RWPE1 (cell line): ENCODE measurements around the gene THBS2.

Experiments
- CTCF ChIA-PET: fragments of 350-600 bp; sonication (Branson Sonifier 250); formaldehyde crosslinking; extraction: SDS; loops from one replicate; lab custom pipeline; 2021; lab: Yijun Ruan, JAX
- POLR2A ChIA-PET: fragments of 400-600 bp; formaldehyde crosslinking; extraction: SDS; loops from one replicate; lab custom pipeline; 2020; ENCODE audit warnings: antibody characterized with exemption; ENCODE audit not compliant: low non-redundant PET; lab: Yijun Ruan, JAX
- DNase-seq: peaks from one replicate; pipeline ENCODE4 v3.0.0; 2012; ENCODE audit warnings: low spot score
- H3K27ac ChIP-seq: fragments of 450-650 bp; 2 replicates; pipeline ENCODE4 v1.5.1; 2017
- TF ChIP-seq, protein P1 (sequence below): fragments of 450-650 bp; conservative IDR thresholded peaks from 2 replicates; pipeline ENCODE4 v1.5.1; 2017; ENCODE audit warnings: low read depth, mild to moderate bottlenecking

The THBS2 gene

DNA sequence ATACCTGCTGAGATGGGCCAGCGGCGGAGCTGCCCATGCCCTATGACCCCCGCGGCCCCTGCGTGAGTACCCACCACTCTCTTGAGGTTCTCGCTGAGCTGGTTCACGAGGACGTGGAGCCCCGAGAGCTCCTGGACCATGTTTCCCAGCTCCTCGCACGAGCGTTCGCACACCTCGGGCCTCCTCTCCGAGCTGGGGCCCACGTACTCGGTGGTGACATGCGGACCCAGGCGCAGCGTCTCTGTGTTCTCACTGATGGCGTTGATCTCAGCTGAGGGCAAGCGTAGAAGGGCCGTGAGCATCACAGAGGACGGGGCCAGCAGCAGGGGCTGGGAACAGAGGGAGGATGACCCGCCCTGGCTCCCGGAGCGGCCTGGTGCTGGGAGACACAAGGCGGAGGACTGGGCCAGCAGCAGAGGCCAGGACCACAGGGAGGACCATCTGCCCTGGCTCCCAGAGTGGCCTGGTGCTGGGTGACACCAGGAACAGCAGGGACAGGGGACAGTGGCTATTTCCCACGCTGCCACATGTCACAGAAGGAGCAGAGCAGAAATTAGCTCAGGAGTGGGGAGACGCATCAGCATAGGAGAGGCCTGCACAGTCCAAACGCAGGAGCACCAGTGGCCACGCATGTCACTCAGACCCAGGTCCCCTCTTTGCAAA is 11.8 kb downstream of the THBS2 start:
- H3K27ac ChIP-seq, result no peak overlapping the region
- POLR2A ChIA-PET, result no interaction called here
- TF ChIP-seq, protein P1, sequence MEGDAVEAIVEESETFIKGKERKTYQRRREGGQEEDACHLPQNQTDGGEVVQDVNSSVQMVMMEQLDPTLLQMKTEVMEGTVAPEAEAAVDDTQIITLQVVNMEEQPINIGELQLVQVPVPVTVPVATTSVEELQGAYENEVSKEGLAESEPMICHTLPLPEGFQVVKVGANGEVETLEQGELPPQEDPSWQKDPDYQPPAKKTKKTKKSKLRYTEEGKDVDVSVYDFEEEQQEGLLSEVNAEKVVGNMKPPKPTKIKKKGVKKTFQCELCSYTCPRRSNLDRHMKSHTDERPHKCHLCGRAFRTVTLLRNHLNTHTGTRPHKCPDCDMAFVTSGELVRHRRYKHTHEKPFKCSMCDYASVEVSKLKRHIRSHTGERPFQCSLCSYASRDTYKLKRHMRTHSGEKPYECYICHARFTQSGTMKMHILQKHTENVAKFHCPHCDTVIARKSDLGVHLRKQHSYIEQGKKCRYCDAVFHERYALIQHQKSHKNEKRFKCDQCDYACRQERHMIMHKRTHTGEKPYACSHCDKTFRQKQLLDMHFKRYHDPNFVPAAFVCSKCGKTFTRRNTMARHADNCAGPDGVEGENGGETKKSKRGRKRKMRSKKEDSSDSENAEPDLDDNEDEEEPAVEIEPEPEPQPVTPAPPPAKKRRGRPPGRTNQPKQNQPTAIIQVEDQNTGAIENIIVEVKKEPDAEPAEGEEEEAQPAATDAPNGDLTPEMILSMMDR, result no peak
- CTCF ChIA-PET, result no interaction called here
- no peak for DNase-seq

GRCh38 chr6:169240591-169241390 is 12.9 kb downstream of the THBS2 start:
- no peak for DNase-seq
- TF ChIP-seq, protein P1, result no peak
- CTCF ChIA-PET, result no interaction called here
- H3K27ac ChIP-seq, result no peak overlapping the region
- POLR2A ChIA-PET, result no interaction called here

DNA sequence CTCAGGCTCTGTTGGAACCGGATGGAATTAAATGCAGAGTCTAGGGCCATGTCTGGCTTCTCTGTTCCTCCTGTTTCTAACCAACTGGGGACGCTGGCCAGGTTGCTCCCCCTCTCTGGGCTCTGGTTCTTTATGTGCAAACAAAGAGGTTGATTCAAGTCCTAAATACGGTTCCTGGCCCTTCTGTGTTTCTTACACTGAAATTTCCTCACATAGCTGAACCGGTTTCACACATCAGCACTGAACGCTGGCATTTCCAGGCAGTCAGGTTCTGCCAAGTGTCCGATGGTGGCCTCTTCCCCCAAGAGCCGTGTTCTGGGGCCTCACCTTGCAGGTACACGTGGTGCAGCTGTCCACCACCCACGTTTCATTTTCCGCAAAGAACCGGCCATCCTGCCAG is 13.5 kb downstream of the THBS2 start:
- TF ChIP-seq, protein P1, result no peak
- ChIA-PET CTCF (no interaction called here), POLR2A (no interaction called here)
- DNase-seq, result no peak
- no peak overlapping the region for H3K27ac ChIP-seq

GRCh38 chr6:169239181-169239580 is 14.5 kb downstream of the THBS2 start:
- ChIA-PET POLR2A (no interaction called here), CTCF (no interaction called here)
- no peak overlapping the region for H3K27ac ChIP-seq
- DNase-seq, result no peak
- TF ChIP-seq, protein P1, result no peak

DNA sequence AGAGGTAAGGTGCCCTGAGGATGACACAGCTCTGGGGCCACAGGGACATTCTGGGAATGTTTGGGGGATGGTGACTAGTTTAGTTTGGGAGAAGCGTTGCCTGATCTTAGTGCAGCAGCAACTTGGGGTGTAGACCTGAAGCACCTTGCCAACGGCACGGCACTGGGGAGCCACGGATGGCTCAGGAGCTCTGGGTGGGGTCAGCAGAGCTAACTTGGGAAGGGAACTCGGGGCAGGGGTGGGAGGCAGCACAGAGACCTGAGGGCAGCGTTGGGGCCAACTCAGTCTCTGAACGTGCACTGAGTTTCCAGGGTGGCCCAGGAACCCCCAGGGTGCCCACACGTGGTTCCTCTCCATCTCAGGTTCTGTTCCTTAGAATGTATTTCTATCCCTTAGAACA is 14.9 kb downstream of the THBS2 start:
- ChIA-PET CTCF (no interaction called here), POLR2A (no interaction called here)
- TF ChIP-seq, protein P1, result no peak
- DNase-seq, result no peak
- H3K27ac ChIP-seq, result no peak overlapping the region

GRCh38 chr6:169237496-169238134 is 16.0 kb downstream of the THBS2 start:
- no peak for DNase-seq
- CTCF ChIA-PET, result no interaction called here
- POLR2A ChIA-PET, result no interaction called here
- TF ChIP-seq, protein P1, result no peak
- no peak overlapping the region for H3K27ac ChIP-seq
